GM15510 (cell line): ENCODE measurements around the gene ARFGAP2.

Experiments used
- POLR2A ChIP-seq: IDR thresholded peaks from 3 replicates; pipeline ENCODE4 v1.6.1; 2011; ENCODE audit warnings: borderline replicate concordance; ENCODE audit not compliant: insufficient read length; ENCODE audit errors: extremely low read depth

ARFGAP2 gene

GRCh38 chr11:47178737-47179654 lies 2.3 kb upstream of the ARFGAP2 start:
- TF ChIP-seq POLR2A = no peak

GRCh38 chr11:47178316-47178715 lies 1.6 kb upstream of the ARFGAP2 start:
- TF ChIP-seq POLR2A = no peak

DNA sequence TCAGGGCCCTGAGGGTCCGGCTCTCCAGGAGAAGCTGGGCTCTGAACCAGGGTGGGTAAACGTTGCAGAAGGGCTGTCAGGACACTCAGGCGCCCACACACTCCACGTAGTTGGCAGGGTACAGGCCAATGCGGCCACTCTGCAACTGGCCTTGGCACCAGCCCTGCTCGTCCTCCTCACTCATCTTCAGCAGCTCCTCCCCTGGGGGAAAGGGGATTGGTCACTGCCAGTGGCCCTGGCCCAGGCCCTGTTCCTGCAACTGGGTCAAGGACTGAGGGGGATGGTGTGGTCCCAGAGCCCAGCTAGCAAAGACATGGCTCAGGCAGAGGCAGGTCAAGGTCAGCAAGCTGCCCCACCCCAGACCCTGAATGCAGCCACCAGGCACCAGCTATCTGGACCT lies 1.2 kb upstream of the ARFGAP2 start:
- no peak for TF ChIP-seq POLR2A

- no peak for TF ChIP-seq POLR2A
These were observed 658 bp upstream of the ARFGAP2 start for GRCh38 chr11:47177229-47177845.

- TF ChIP-seq POLR2A = no peak
These were observed 842 bp downstream of the ARFGAP2 start for GRCh38 chr11:47175746-47176327.

- TF ChIP-seq POLR2A = no peak
These were observed 3.8 kb downstream of the ARFGAP2 start for GRCh38 chr11:47172740-47173336.

- no peak for TF ChIP-seq POLR2A
These were observed 4.8 kb downstream of the ARFGAP2 start for GRCh38 chr11:47171856-47172255.

DNA sequence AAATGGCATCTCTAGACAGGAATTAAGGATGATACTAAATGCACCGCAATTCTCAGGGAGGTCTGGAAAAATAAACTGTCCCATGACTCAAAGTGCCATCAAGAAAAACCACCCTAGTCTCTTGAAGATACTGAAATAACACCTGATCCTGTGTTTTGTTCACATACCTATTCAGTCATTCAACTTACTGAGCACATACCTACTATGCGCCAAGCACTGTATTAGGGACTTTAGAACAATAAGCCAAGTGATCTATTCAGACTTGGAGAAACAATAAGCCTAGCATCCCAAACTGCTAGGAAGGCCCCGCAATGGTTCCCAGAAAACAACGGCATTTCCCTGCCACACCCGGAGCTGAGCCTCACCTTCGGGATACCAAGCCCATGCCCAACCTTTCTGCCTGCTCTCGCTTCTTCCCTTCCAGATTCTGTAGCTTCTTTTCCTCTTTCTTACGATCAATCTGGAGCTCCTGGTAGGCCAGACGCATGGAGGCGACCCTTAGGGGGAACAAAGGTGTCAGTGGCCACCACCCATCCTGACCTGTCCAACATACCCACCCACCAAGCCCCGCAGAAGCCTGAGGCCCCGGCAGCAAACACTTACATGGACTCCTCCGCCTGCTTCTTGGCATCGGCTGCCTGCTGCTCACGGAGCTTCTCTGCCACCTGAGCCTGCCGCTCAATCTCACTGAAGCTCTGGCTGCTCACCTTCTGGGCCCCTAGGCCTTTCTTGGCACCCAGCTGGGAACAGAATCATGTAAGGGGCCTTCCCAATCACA lies 5.4 kb downstream of the ARFGAP2 start:
- no peak for TF ChIP-seq POLR2A

DNA sequence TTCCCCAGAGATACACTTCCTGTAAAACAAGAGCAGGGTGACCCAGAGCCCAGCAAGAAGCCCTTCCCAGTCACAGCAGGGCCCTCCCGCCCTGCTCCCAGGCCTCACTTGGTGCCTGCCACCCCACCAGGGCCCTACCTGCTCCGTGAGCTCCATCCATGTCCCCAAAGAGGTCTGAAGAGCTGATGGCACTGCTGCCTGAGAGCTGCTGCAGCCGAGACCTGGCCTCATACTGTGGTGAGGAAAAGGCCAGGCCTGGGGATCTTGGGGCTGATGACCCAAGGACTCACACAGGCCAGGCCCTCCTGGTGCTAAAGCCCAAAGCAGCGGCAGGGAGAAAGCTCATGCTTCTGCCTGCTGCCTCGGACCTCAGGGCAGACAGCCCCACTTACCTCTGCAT lies 10.3 kb downstream of the ARFGAP2 start:
- no peak for TF ChIP-seq POLR2A

DNA sequence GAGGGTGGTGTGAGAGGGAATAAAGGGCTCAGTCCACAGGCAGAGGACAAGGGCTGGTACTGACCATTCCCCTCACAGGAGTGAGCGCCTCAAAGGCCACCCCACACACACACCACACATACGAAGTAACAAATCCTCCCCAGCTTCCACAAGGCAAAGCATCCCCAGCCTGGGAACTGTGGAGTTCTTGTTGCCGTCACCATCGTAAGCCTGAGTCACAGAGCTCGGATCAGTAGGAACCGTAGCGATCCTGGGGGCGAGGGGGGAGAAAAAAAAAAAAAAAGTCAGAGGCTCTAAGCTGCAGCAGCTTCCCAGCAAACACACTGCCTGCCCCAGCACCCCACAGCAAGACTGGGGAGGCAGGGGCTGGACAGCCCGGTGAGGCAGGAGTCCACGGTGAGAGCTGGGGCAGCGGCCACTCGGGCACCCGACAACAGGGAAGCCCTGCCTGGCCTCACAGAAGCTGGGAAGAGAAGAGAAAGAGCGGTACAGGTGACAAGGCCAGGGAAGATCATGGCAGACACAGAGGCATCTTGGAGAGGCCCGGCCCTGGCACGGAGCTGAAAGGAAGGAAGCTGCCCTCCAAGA lies 11.3 kb downstream of the ARFGAP2 start:
- no peak for TF ChIP-seq POLR2A

DNA sequence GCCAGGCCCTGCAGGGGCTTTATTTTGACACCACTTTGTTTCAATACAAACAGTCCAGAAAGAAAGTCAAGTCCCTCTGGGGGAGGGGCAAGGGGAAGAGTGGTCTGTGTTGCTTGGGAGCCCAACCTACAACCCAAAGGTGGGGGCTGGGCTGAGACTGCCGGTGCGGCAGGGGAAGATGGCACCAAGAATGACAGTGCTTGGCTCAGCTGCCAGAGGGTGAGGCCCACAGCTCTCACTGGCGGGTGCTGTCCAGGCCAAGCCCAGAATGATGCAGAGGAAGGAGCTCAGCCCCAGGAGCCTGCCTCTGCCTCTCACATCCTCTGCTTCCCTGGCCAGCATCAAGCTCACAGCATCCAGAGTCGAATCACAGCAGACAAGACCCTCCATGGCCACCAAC lies 12.4 kb downstream of the ARFGAP2 start:
- TF ChIP-seq POLR2A = no peak

GRCh38 chr11:47163898-47164297 lies 12.8 kb downstream of the ARFGAP2 start:
- no peak for TF ChIP-seq POLR2A

DNA sequence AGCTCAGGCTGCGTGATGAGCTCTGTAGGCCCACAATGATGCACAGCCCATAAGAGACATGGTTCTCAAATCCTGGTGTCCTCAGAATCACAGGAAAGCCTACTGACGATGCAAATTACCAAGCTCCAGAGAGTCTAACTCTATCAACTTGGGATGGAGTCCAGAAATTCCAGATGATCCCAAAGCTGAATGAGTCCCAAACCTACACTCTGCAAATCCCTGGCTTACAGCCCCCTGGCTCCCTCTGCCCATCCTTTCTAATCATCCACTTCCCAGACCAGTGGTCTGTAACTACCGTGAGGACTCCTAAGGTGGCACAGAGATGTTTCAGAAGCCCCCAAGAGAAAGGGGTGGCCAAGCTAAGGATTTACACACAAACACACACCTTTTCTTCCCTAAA lies 13.5 kb downstream of the ARFGAP2 start:
- no peak for TF ChIP-seq POLR2A

GRCh38 chr11:47162426-47162825 lies 14.3 kb downstream of the ARFGAP2 start:
- no peak for TF ChIP-seq POLR2A

DNA sequence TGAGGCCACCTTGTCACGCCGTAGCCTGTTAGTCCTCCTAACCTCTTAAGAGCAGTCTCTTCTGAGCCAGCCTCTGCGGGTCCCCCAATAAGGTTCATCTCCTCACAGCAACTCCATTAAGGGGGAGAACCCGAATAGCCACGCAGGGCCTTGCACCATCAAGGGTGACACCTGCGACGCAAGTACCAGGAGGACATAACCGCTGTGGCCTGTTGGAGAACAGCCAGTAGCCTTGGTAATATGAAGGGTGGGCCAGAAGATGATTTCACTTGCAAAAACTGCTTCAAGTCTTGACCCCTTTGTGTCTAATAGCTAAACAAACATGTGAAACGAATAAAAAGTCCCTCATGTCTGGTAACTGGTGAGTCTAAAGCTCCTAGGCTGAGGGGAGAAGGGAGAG lies 14.8 kb downstream of the ARFGAP2 start:
- TF ChIP-seq POLR2A = no peak
